ENCODE results near the gene JADE2. TPM values are rescaled to one million over a fixed set of nuclear protein-coding genes. Genes with fewer than 3 reads are reported as not detected.

Gene JADE2
- total RNA-seq, 2 experiments from 2014 or later: 120 to 124 TPM

DNA sequence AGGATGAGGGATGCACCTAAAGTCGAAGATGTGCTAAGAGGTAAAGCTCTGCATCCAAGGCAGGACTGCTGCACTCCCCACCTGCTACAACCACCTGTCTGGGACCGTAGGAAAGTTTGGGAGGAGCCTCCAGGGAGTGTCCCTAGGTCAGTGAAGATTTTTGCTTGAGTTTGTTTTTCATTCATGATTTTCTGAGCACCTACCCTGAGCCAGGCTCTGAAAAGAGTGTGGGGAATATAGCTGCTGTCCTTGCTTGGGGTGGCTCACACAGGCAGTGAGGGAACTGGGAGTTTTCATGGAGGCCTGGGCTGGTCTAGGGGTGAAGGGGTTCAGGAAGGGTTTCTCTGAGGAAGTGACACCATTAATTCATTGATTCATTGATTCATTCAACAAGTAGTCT, 58.3 kb downstream of the JADE2 start:
- H3K27ac Mint-ChIP-seq: peak overlapping the region; percentile 38
- H3K27ac ChIP-seq (ENCODE audit: low read depth in 1 of 2, low read length in 2 of 2): peak overlapping the region in 1 of 2 donors; percentile 0
- TF ChIP-seq, protein P1, sequence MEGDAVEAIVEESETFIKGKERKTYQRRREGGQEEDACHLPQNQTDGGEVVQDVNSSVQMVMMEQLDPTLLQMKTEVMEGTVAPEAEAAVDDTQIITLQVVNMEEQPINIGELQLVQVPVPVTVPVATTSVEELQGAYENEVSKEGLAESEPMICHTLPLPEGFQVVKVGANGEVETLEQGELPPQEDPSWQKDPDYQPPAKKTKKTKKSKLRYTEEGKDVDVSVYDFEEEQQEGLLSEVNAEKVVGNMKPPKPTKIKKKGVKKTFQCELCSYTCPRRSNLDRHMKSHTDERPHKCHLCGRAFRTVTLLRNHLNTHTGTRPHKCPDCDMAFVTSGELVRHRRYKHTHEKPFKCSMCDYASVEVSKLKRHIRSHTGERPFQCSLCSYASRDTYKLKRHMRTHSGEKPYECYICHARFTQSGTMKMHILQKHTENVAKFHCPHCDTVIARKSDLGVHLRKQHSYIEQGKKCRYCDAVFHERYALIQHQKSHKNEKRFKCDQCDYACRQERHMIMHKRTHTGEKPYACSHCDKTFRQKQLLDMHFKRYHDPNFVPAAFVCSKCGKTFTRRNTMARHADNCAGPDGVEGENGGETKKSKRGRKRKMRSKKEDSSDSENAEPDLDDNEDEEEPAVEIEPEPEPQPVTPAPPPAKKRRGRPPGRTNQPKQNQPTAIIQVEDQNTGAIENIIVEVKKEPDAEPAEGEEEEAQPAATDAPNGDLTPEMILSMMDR (IDR thresholded peaks at IDR 0.05): no peak

GRCh38 chr5:134584662-134585061, 59.2 kb downstream of the JADE2 start:
- no peak overlapping the region for H3K4me3 Mint-ChIP-seq
- ATAC-seq (ENCODE audit: poor library complexity) (no peak), DNase-seq (peak in 1 of 14 experiments; percentile 10)
- no peaks in the 10 kb centered on the region for H3K9me3 ChIP-seq (ENCODE audit: control insufficient read depth in 1 of 2, insufficient read depth in 1 of 2, low read length in 2 of 2)
- H3K4me1 ChIP-seq (ENCODE audit: insufficient read depth, low read length): peaks cover 7% of the 10 kb centered on the region
- H3K4me1 Mint-ChIP-seq (ENCODE audit: low read depth): peaks cover 16% of the 10 kb centered on the region
- TF ChIP-seq, protein P1 (IDR thresholded peaks at IDR 0.05): no peak
- H3K27me3 Mint-ChIP-seq: no peaks in the 10 kb centered on the region
- H3K36me3 Mint-ChIP-seq (ENCODE audit: low read depth): peaks cover 23% of the 10 kb centered on the region
- intact Hi-C loops (cut with DNase I, micrococcal nuclease): loop anchor here (5.0 kb wide), 1 partner anchor 402 kb away; no protein-coding TSS in a partner anchor
- H3K36me3 ChIP-seq (ENCODE audit: insufficient read depth, low read length): peaks cover 13% of the 10 kb centered on the region
- CTCF ChIA-PET: no interaction called here
- H3K27ac Mint-ChIP-seq: peak overlapping the region; percentile 38
- H3K4me3 ChIP-seq (ENCODE audit: low read length): no peak overlapping the region
- H3K27ac ChIP-seq (ENCODE audit: low read depth in 1 of 2, low read length in 2 of 2): peak overlapping the region in 1 of 2 donors; percentile 0
- H3K27me3 ChIP-seq (ENCODE audit: control insufficient read depth in 1 of 2, insufficient read depth in 2 of 2, low read length in 2 of 2): no peaks in the 10 kb centered on the region
- POLR2A ChIA-PET: interaction anchor here (0.9 kb wide), 1 partner anchor 601 kb away, joined by 3 read pairs; no protein-coding TSS in a partner anchor
- H3K9me3 Mint-ChIP-seq: no peaks in the 10 kb centered on the region

More for the DNA sequence above, 58.3 kb downstream of the JADE2 start:
- DNase-seq (no peak), ATAC-seq (ENCODE audit: poor library complexity) (no peak)
- peaks cover 31% of the 10 kb centered on the region for H3K36me3 Mint-ChIP-seq (ENCODE audit: low read depth)
- no peaks in the 10 kb centered on the region for H3K9me3 Mint-ChIP-seq
- Histone ChIP-seq H3K36me3 (ENCODE audit: insufficient read depth, low read length) (peaks cover 22% of the 10 kb centered on the region), H3K4me1 (ENCODE audit: insufficient read depth, low read length) (peaks cover 7% of the 10 kb centered on the region), H3K9me3 (ENCODE audit: control insufficient read depth in 1 of 2, insufficient read depth in 1 of 2, low read length in 2 of 2) (no peaks in the 10 kb centered on the region), H3K27me3 (ENCODE audit: control insufficient read depth in 1 of 2, insufficient read depth in 2 of 2, low read length in 2 of 2) (no peaks in the 10 kb centered on the region), H3K4me3 (ENCODE audit: low read length) (no peak overlapping the region)
- no peaks in the 10 kb centered on the region for H3K27me3 Mint-ChIP-seq
- peaks cover 16% of the 10 kb centered on the region for H3K4me1 Mint-ChIP-seq (ENCODE audit: low read depth)
- CTCF ChIA-PET: interaction anchor here (0.6 kb wide), 1 partner anchor 27 kb away, joined by 4 read pairs; no protein-coding TSS in a partner anchor
- intact Hi-C loops (cut with DNase I, micrococcal nuclease): no loop called here
- POLR2A ChIA-PET: interaction anchor here (0.9 kb wide), 1 partner anchor 600 kb away, joined by 3 read pairs; no protein-coding TSS in a partner anchor
- peak overlapping the region; percentile 27 for H3K4me3 Mint-ChIP-seq

- Mint-ChIP-seq H3K27ac (no peak overlapping the region), H3K36me3 (ENCODE audit: low read depth) (peaks cover 11% of the 10 kb centered on the region), H3K4me1 (ENCODE audit: low read depth) (peaks cover 16% of the 10 kb centered on the region), H3K4me3 (no peak overlapping the region), H3K27me3 (no peaks in the 10 kb centered on the region), H3K9me3 (no peaks in the 10 kb centered on the region)
- CTCF ChIA-PET: interaction anchor here (2.1 kb wide), 1 partner anchor 174 kb away, joined by 23 read pairs; the partner anchor contains the start of gene CDKN2AIPNL
- TF ChIP-seq, protein P1 (IDR thresholded peaks at IDR 0.05): no peak
- Histone ChIP-seq H3K27me3 (ENCODE audit: control insufficient read depth in 1 of 2, insufficient read depth in 2 of 2, low read length in 2 of 2) (no peaks in the 10 kb centered on the region), H3K9me3 (ENCODE audit: control insufficient read depth in 1 of 2, insufficient read depth in 1 of 2, low read length in 2 of 2) (no peaks in the 10 kb centered on the region), H3K4me3 (ENCODE audit: low read length) (no peak overlapping the region), H3K4me1 (ENCODE audit: insufficient read depth, low read length) (peaks cover 7% of the 10 kb centered on the region), H3K36me3 (ENCODE audit: insufficient read depth, low read length) (peaks cover 4% of the 10 kb centered on the region), H3K27ac (ENCODE audit: low read depth in 1 of 2, low read length in 2 of 2) (no peak overlapping the region)
- intact Hi-C loops (cut with DNase I, micrococcal nuclease): loop anchor here (1.0 to 5.0 kb wide), 3 partner anchors 283 to 404 kb away; no protein-coding TSS in a partner anchor
- POLR2A ChIA-PET: no interaction called here
- ATAC-seq (ENCODE audit: poor library complexity): no peak
- peak in 1 of 14 experiments; percentile 10 for DNase-seq
Observed at GRCh38 chr5:134585966-134586365, 60.5 kb downstream of the JADE2 start.
